ENCODE measurements around the gene DOLK. TPM values are rescaled to one million over a fixed set of nuclear protein-coding genes. Genes with fewer than 3 reads are reported as not detected.

Gene DOLK
- total and polyA plus RNA-seq, 2 experiments from 2014 or later: 21.0 to 37.1 TPM

GRCh38 chr9:128913995-128914772 lies 33.2 kb downstream of the DOLK start:
- no peak overlapping the region for H3K4me3 ChIP-seq
- no peak for TF ChIP-seq CTCF (IDR thresholded peaks at IDR 0.05; ENCODE audit: low read depth, low read length)
- H3K27me3 ChIP-seq: no peaks in the 10 kb centered on the region
- DNase-seq (ENCODE audit: low read depth in 1 of 2, low spot score in 1 of 2): no peak
- no peaks in the 10 kb centered on the region for H3K9me3 ChIP-seq (ENCODE audit: low read depth)
- no peak overlapping the region for H3K27ac ChIP-seq
- H3K4me1 ChIP-seq (ENCODE audit: low read depth): peaks cover 13% of the 10 kb centered on the region
- H3K36me3 ChIP-seq: peaks cover 2% of the 10 kb centered on the region

GRCh38 chr9:128913048-128913900 lies 34.1 kb downstream of the DOLK start:
- H3K27ac ChIP-seq: no peak overlapping the region
- no peak for DNase-seq (ENCODE audit: low read depth in 1 of 2, low spot score in 1 of 2)
- H3K9me3 ChIP-seq (ENCODE audit: low read depth): no peaks in the 10 kb centered on the region
- no peak overlapping the region for H3K4me3 ChIP-seq
- TF ChIP-seq CTCF (IDR thresholded peaks at IDR 0.05; ENCODE audit: low read depth, low read length): no peak
- H3K4me1 ChIP-seq (ENCODE audit: low read depth): peaks cover 13% of the 10 kb centered on the region
- peaks cover 11% of the 10 kb centered on the region for H3K36me3 ChIP-seq
- no peaks in the 10 kb centered on the region for H3K27me3 ChIP-seq

- Histone ChIP-seq H3K27me3 (no peaks in the 10 kb centered on the region), H3K4me3 (no peak overlapping the region), H3K27ac (peak overlapping the region; percentile 72), H3K4me1 (ENCODE audit: low read depth) (peaks cover 13% of the 10 kb centered on the region), H3K9me3 (ENCODE audit: low read depth) (no peaks in the 10 kb centered on the region), H3K36me3 (peaks cover 13% of the 10 kb centered on the region)
- TF ChIP-seq CTCF (IDR thresholded peaks at IDR 0.05; ENCODE audit: low read depth, low read length): no peak
- DNase-seq (ENCODE audit: low read depth in 1 of 2, low spot score in 1 of 2): peak in 1 of 2 donors; percentile 68
Measured at GRCh38 chr9:128912270-128912853, 35.0 kb downstream of the DOLK start.

GRCh38 chr9:128911529-128912035 lies 35.8 kb downstream of the DOLK start:
- peaks cover 12% of the 10 kb centered on the region for H3K36me3 ChIP-seq
- no peaks in the 10 kb centered on the region for H3K27me3 ChIP-seq
- H3K9me3 ChIP-seq (ENCODE audit: low read depth): no peaks in the 10 kb centered on the region
- no peak overlapping the region for H3K4me3 ChIP-seq
- peak; percentile 41 to 43 for DNase-seq (ENCODE audit: low read depth in 1 of 2, low spot score in 1 of 2)
- peak overlapping the region; percentile 72 for H3K27ac ChIP-seq
- no peak for TF ChIP-seq CTCF (IDR thresholded peaks at IDR 0.05; ENCODE audit: low read depth, low read length)
- peaks cover 13% of the 10 kb centered on the region for H3K4me1 ChIP-seq (ENCODE audit: low read depth)

- H3K36me3 ChIP-seq: peaks cover 11% of the 10 kb centered on the region
- no peaks in the 10 kb centered on the region for H3K27me3 ChIP-seq
- no peaks in the 10 kb centered on the region for H3K9me3 ChIP-seq (ENCODE audit: low read depth)
- no peak for DNase-seq (ENCODE audit: low read depth in 1 of 2, low spot score in 1 of 2)
- peaks cover 13% of the 10 kb centered on the region for H3K4me1 ChIP-seq (ENCODE audit: low read depth)
- no peak overlapping the region for H3K4me3 ChIP-seq
- peak overlapping the region; percentile 72 for H3K27ac ChIP-seq
- TF ChIP-seq CTCF (IDR thresholded peaks at IDR 0.05; ENCODE audit: low read depth, low read length): no peak
Measured at GRCh38 chr9:128910906-128911305, 36.5 kb downstream of the DOLK start.
